Liver (tissue), 9 donors: ENCODE results near the gene P4HA2. TPM values are rescaled to one million over a fixed set of nuclear protein-coding genes. Genes with fewer than 3 reads are reported as not detected.

Source experiments
- DNase-seq: peaks from one replicate; pipeline ENCODE4 v3.0.0-alpha.2; 2017; ENCODE audit warnings: low spot score
- H3K27ac ChIP-seq, 2 donors: one replicate each; pipeline ENCODE4 v1.7.0; 2013; ENCODE audit warnings: inconsistent platforms in 2 of 2, low read length in 2 of 2, control low read depth in 1 of 2, low read depth in 1 of 2, mild to moderate bottlenecking in 1 of 2
- H3K27me3 ChIP-seq, 4 donors: one replicate each; pipeline versions ENCODE4 v1.6.1 to v1.7.0; 2013; ENCODE audit warnings: low read length in 3 of 4, inconsistent platforms in 1 of 4, mild to moderate bottlenecking in 1 of 4, moderate library complexity in 1 of 4; ENCODE audit not compliant: control insufficient read depth in 4 of 4, insufficient read depth in 4 of 4
- H3K36me3 ChIP-seq, 4 donors: one replicate each; pipeline versions ENCODE4 v1.6.1 to v1.7.0; 2013; ENCODE audit warnings: low read length in 3 of 4, mild to moderate bottlenecking in 3 of 4, low read depth in 1 of 4, moderate library complexity in 1 of 4; ENCODE audit not compliant: control insufficient read depth in 4 of 4, insufficient read depth in 3 of 4
- H3K4me1 ChIP-seq, 4 donors: one replicate each; pipeline versions ENCODE4 v1.6.1 to v1.7.0; 2013; ENCODE audit warnings: low read length in 3 of 4, mild to moderate bottlenecking in 3 of 4, moderate library complexity in 1 of 4; ENCODE audit not compliant: control insufficient read depth in 4 of 4, insufficient read depth in 4 of 4
- H3K4me3 ChIP-seq, 3 donors: one replicate each; pipeline versions ENCODE4 v1.6.1 to v1.7.0; 2013; ENCODE audit warnings: low read length in 3 of 3, control low read depth in 1 of 3, low read depth in 1 of 3, mild to moderate bottlenecking in 1 of 3
- H3K9ac ChIP-seq, 2 donors: one replicate each; pipeline ENCODE4 v1.7.0; 2013; ENCODE audit warnings: low read length in 2 of 2, mild to moderate bottlenecking in 2 of 2, moderate library complexity in 2 of 2, control low read depth in 1 of 2, low read depth in 1 of 2
- H3K9me3 ChIP-seq, 4 donors: one replicate each; pipeline versions ENCODE4 v1.6.1 to v1.7.0; 2013; ENCODE audit warnings: low read length in 3 of 4; ENCODE audit not compliant: control insufficient read depth in 4 of 4
- EGR1 ChIP-seq, 2 donors: IDR thresholded peaks; 2 replicates each; pipeline ENCODE4 v1.6.1; 2016 to 2018; ENCODE audit warnings: antibody characterized with exemption in 2 of 2, low read depth in 2 of 2
- FOXA1 ChIP-seq: IDR thresholded peaks from 2 replicates; pipeline ENCODE4 v1.6.1; 2016; ENCODE audit warnings: antibody characterized with exemption
- FOXA2 ChIP-seq: IDR thresholded peaks from 2 replicates; pipeline ENCODE4 v1.6.1; 2016; ENCODE audit warnings: antibody characterized with exemption
- GABPA ChIP-seq, 2 donors: IDR thresholded peaks in 1 of 2; conservative IDR thresholded peaks in 1 of 2; 2 replicates each; pipeline ENCODE4 v1.6.1; 2016; ENCODE audit warnings: antibody characterized with exemption in 2 of 2, mild to moderate bottlenecking in 1 of 2, moderate library complexity in 1 of 2
- HNF4A ChIP-seq, 2 donors: conservative IDR thresholded peaks; 2 replicates each; pipeline ENCODE4 v1.6.1; 2016; ENCODE audit warnings: antibody characterized with exemption in 2 of 2, mild to moderate bottlenecking in 2 of 2
- HNF4G ChIP-seq: IDR thresholded peaks from 2 replicates; pipeline ENCODE4 v1.6.1; 2016; ENCODE audit warnings: antibody characterized with exemption
- JUND ChIP-seq, 2 donors: IDR thresholded peaks; 2 replicates each; pipeline ENCODE4 v1.6.1; 2016; ENCODE audit warnings: antibody characterized with exemption in 2 of 2
- NR2F2 ChIP-seq: IDR thresholded peaks from 2 replicates; pipeline ENCODE4 v1.6.1; 2016; ENCODE audit warnings: antibody characterized with exemption
- RAD21 ChIP-seq, 2 donors: IDR thresholded peaks; 2 replicates each; pipeline ENCODE4 v1.6.1; 2016; ENCODE audit warnings: antibody characterized with exemption in 2 of 2, mild to moderate bottlenecking in 2 of 2
- RXRA ChIP-seq, 2 donors: IDR thresholded peaks; 2 replicates each; pipeline ENCODE4 v1.6.1; 2017 to 2018; ENCODE audit warnings: antibody characterized with exemption in 2 of 2, mild to moderate bottlenecking in 1 of 2
- SP1 ChIP-seq: IDR thresholded peaks from 2 replicates; pipeline ENCODE4 v1.6.1; 2018; ENCODE audit warnings: antibody characterized with exemption, mild to moderate bottlenecking
- TAF1 ChIP-seq: conservative IDR thresholded peaks from 2 replicates; pipeline ENCODE4 v1.6.1; 2016; ENCODE audit warnings: antibody characterized with exemption, mild to moderate bottlenecking
- YY1 ChIP-seq: IDR thresholded peaks from 2 replicates; pipeline ENCODE4 v1.6.1; 2016; ENCODE audit warnings: antibody characterized with exemption, mild to moderate bottlenecking
- WGBS: extraction: QIAGEN DNeasy Blood & Tissue Kit; methylation state at CpG from one replicate; pipeline ENCODE4 v1.1.7; 2013; 5-methylcytosine and 5-hydroxymethylcytosine counted together
- polyA plus RNA-seq, 2 donors: library from polyadenylated mRNA; stranded (reverse) in 1 of 2; unstranded in 1 of 2; fragments of 200-250 nt in 1 of 2; fragments of >200 nt in 1 of 2; fragmentation: Nextera tagmentation in 1 of 2; extraction: Ambion mirVana in 1 of 2; gene quantifications; one replicate each; pipeline versions ENCODE4 v1.2.1 to v1.2.3, GENCODE V29; 2013 to 2015
- total RNA-seq, 2 donors: library from RNA; depleted of rRNA; stranded (reverse); fragments of >200 nt; gene quantifications; one replicate each; pipeline ENCODE4 v1.2.3, GENCODE V29; 2014
- TF ChIP-seq, protein P1 (sequence below): IDR thresholded peaks from 2 replicates; pipeline ENCODE4 v1.6.1; 2016; ENCODE audit warnings: antibody characterized with exemption
- TF ChIP-seq, protein P2 (sequence below): IDR thresholded peaks from 2 replicates; pipeline ENCODE4 v1.6.1; 2016; ENCODE audit warnings: antibody characterized with exemption
- TF ChIP-seq, protein P3 (sequence below): IDR thresholded peaks from 2 replicates; pipeline ENCODE4 v1.6.1; 2016; ENCODE audit warnings: antibody characterized with exemption, mild to moderate bottlenecking
- TF ChIP-seq, protein P4 (sequence below): fragments of 150-350 bp; IDR thresholded peaks from 2 replicates; pipeline ENCODE4 v1.5.1; 2017; ENCODE audit warnings: improper control_type of control experiment, low read depth, low read length; ENCODE audit not compliant: missing input control
- TF ChIP-seq, protein P5 (sequence below): IDR thresholded peaks from 2 replicates; pipeline ENCODE4 v1.6.1; 2016; ENCODE audit warnings: antibody characterized with exemption
- donor health status: healthy.
- donor health status: healthy.
- donor health status: healthy.
- donor health status: healthy.
- donor health status: healthy.

P4HA2 gene
- total and polyA plus RNA-seq, 4 donors, result 4.6 to 7.9 (median 6.1) TPM

DNA sequence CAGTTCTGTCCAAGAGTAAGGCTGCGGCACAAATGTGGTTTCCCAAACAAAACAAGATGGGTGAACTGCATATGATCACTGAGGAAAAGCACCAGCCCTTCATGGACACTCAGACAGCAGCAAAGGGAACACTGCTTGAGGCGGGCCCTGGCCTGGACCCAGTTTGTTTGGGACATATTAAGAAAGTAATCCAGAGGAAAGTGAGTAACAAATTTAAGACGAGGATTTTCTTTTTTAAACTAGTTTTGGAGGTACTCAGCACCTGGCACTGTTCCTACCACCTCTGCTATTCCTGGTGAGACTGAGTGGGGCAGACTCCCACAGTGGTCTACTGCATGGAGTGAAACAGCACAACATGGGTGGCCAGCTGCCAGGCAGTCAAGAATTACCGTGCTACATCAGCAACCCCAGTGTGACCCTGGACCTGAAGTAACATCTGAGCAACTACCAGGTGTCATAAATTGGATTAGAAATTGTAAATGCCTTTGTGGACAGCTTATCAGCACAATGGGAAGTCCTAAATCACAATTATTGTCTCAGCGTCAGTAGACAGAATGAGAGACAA lies 28.5 kb downstream of the P4HA2 start (continued):
- TF ChIP-seq JUND (IDR thresholded peaks at IDR 0.05), result no peak
- TF ChIP-seq TAF1, result no peak

DNA sequence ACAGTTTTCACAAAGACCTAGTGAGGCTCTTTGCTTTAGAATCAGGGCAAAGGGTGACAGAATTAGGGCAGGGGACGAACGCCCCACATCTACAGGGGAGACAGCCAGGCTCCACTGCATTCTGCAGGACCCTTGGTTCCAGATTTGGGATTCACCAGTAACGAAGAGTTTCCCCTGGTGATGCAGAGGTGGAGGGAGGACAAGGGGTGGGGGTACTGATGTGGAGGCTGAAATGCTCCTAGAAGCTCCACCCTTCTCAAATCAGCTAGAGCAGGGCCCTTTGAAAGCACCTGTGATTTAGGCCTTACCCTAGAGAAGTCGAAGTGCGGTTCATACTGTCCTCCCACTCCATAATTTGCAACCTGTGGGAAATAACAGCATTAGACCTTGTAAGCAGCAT lies 29.1 kb downstream of the P4HA2 start:
- Histone ChIP-seq H3K27me3 (no peaks in the 10 kb centered on the region), H3K9me3 (no peaks in the 10 kb centered on the region), H3K27ac (no peak overlapping the region), H3K4me3 (no peak overlapping the region), H3K36me3 (peaks cover 0 to 3% (median under 1%) of the 10 kb centered on the region in 4 donors), H3K9ac (no peak overlapping the region), H3K4me1 (peaks cover 0 to 2% (median 0%) of the 10 kb centered on the region in 4 donors)
- 96% methylated on average over 5 of the region's 5 CpGs for WGBS
- no peak for DNase-seq
- TF ChIP-seq SP1 (no peak), HNF4G (no peak), FOXA1 (no peak), RAD21 (IDR thresholded peaks at IDR 0.05) (no peak), NR2F2 (no peak), JUND (IDR thresholded peaks at IDR 0.05) (no peak), EGR1 (IDR thresholded peaks at IDR 0.05; ENCODE audit: low read depth in 2 of 2) (no peak), GABPA (IDR thresholded peaks at IDR 0.05 in 1 of 2, conservative IDR thresholded peaks at IDR 0.05 in 1 of 2) (no peak), YY1 (no peak), RXRA (IDR thresholded peaks at IDR 0.05) (no peak), FOXA2 (no peak), HNF4A (conservative IDR thresholded peaks at IDR 0.05) (no peak)
- TF ChIP-seq, protein P1, sequence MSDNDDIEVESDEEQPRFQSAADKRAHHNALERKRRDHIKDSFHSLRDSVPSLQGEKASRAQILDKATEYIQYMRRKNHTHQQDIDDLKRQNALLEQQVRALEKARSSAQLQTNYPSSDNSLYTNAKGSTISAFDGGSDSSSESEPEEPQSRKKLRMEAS, result no peak
- TF ChIP-seq, protein P2, sequence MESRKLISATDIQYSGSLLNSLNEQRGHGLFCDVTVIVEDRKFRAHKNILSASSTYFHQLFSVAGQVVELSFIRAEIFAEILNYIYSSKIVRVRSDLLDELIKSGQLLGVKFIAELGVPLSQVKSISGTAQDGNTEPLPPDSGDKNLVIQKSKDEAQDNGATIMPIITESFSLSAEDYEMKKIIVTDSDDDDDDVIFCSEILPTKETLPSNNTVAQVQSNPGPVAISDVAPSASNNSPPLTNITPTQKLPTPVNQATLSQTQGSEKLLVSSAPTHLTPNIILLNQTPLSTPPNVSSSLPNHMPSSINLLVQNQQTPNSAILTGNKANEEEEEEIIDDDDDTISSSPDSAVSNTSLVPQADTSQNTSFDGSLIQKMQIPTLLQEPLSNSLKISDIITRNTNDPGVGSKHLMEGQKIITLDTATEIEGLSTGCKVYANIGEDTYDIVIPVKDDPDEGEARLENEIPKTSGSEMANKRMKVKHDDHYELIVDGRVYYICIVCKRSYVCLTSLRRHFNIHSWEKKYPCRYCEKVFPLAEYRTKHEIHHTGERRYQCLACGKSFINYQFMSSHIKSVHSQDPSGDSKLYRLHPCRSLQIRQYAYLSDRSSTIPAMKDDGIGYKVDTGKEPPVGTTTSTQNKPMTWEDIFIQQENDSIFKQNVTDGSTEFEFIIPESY, result no peak
- TF ChIP-seq, protein P3, sequence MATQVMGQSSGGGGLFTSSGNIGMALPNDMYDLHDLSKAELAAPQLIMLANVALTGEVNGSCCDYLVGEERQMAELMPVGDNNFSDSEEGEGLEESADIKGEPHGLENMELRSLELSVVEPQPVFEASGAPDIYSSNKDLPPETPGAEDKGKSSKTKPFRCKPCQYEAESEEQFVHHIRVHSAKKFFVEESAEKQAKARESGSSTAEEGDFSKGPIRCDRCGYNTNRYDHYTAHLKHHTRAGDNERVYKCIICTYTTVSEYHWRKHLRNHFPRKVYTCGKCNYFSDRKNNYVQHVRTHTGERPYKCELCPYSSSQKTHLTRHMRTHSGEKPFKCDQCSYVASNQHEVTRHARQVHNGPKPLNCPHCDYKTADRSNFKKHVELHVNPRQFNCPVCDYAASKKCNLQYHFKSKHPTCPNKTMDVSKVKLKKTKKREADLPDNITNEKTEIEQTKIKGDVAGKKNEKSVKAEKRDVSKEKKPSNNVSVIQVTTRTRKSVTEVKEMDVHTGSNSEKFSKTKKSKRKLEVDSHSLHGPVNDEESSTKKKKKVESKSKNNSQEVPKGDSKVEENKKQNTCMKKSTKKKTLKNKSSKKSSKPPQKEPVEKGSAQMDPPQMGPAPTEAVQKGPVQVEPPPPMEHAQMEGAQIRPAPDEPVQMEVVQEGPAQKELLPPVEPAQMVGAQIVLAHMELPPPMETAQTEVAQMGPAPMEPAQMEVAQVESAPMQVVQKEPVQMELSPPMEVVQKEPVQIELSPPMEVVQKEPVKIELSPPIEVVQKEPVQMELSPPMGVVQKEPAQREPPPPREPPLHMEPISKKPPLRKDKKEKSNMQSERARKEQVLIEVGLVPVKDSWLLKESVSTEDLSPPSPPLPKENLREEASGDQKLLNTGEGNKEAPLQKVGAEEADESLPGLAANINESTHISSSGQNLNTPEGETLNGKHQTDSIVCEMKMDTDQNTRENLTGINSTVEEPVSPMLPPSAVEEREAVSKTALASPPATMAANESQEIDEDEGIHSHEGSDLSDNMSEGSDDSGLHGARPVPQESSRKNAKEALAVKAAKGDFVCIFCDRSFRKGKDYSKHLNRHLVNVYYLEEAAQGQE, result no peak
- TF ChIP-seq, protein P4, sequence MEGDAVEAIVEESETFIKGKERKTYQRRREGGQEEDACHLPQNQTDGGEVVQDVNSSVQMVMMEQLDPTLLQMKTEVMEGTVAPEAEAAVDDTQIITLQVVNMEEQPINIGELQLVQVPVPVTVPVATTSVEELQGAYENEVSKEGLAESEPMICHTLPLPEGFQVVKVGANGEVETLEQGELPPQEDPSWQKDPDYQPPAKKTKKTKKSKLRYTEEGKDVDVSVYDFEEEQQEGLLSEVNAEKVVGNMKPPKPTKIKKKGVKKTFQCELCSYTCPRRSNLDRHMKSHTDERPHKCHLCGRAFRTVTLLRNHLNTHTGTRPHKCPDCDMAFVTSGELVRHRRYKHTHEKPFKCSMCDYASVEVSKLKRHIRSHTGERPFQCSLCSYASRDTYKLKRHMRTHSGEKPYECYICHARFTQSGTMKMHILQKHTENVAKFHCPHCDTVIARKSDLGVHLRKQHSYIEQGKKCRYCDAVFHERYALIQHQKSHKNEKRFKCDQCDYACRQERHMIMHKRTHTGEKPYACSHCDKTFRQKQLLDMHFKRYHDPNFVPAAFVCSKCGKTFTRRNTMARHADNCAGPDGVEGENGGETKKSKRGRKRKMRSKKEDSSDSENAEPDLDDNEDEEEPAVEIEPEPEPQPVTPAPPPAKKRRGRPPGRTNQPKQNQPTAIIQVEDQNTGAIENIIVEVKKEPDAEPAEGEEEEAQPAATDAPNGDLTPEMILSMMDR, result no peak
- TF ChIP-seq, protein P5, sequence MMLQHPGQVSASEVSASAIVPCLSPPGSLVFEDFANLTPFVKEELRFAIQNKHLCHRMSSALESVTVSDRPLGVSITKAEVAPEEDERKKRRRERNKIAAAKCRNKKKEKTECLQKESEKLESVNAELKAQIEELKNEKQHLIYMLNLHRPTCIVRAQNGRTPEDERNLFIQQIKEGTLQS, result no peak
